NAMALWA (cell line): ENCODE data around the gene SNX8.

Experiments used
- DNase-seq: peaks from one replicate; pipeline ENCODE4 v3.0.0-alpha.2; 2015; ENCODE audit warnings: low spot score

Gene SNX8

GRCh38 chr7:2202901-2203765, 111.1 kb downstream of the SNX8 start:
- no peak for DNase-seq

GRCh38 chr7:2202361-2202761, 111.9 kb downstream of the SNX8 start:
- no peak for DNase-seq
